OCI-M1 (cell line): ENCODE results near the gene ZNF560.
A peak's percentile ranks its signal among the peaks of the same experiment; 100 is the strongest.
"Not testable (repeated sequence)": the region's sequence is repeated elsewhere in the genome, so short reads cannot be mapped to it uniquely, and the experiment has no call there.

Experiments used
- DNase-seq: peaks from one replicate; lab custom pipeline; 2025; lab: John Stamatoyannopoulos, UW

ZNF560 gene

GRCh38 chr19:9498183-9498902 is at the start of gene ZNF560:
ZNF560 (minus strand) TSS chr19:9498616; CDS start chr19:9475313, 23,303 bp downstream.
- peak; percentile 96 for DNase-seq

- no peak for DNase-seq
Observed at GRCh38 chr19:9547870-9548269, 49.5 kb upstream of the ZNF560 start.

GRCh38 chr19:9541281-9541680 is 42.9 kb upstream of the ZNF560 start:
- not testable (repeated sequence) for DNase-seq

- not testable (repeated sequence) for DNase-seq
Observed at GRCh38 chr19:9539921-9540320, 41.5 kb upstream of the ZNF560 start.

- DNase-seq = not testable (repeated sequence)
Observed at GRCh38 chr19:9539201-9539600, 40.8 kb upstream of the ZNF560 start.

GRCh38 chr19:9538183-9539058 is 40.0 kb upstream of the ZNF560 start, which contains the start of gene ZNF426:
ZNF426 (minus strand) TSS chr19:9538645; CDS start chr19:9536232, 2,413 bp downstream.
- DNase-seq = peak; percentile 98

- no peak for DNase-seq
Observed at GRCh38 chr19:9535934-9536333, 37.5 kb upstream of the ZNF560 start.

DNA sequence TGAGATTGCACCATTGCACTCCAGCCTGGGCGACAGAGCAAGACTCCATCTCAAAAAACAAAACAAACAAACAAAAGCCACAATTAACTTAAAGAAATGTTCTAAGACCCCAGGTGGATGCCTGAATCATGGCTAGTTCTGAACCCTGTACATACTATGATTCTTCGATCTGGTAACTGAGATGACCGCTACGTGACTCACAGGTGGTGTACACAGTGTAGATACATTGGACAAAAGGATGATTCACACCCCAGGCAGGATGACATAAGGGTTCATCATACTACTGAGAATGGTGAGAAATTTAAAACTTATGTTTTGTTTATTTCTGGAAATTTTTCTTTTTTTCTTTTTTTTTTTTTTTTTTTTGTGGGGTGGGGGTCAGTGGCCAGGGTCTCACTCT is 33.5 kb upstream of the ZNF560 start:
- DNase-seq = no peak

DNA sequence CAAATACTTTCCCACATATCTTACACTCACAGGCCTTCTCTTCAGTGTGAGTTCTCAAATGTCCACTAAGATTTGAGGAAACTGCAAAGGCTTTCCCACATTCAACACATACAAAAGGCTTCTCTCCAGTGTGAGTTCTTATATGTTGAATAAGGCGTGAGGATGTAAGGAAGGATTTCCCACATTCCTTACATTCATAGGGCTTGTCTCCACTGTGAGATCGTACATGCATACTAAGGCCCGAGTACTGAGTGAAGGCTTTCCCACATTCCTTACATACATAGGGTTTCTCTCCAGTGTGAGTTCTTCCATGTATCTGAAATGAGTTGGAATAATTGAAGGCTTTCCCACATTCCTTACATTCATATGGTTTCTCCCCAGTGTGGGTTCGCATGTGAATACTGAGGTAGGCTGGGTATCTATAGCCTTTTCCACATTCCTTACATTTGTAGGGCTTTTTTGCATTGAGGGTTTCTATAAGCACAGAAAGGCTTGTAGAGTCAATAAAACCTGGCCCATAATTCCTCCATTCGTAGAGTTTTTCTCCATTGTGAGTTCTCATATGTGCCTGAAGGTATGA is 30.4 kb upstream of the ZNF560 start:
- DNase-seq = peak; percentile 21

- no peak for DNase-seq
Observed at GRCh38 chr19:9523885-9524474, 25.6 kb upstream of the ZNF560 start.

- DNase-seq = no peak
Observed at GRCh38 chr19:9507285-9507684, 8.9 kb upstream of the ZNF560 start.

GRCh38 chr19:9500796-9501195 is 2.4 kb upstream of the ZNF560 start:
- DNase-seq = no peak

DNA sequence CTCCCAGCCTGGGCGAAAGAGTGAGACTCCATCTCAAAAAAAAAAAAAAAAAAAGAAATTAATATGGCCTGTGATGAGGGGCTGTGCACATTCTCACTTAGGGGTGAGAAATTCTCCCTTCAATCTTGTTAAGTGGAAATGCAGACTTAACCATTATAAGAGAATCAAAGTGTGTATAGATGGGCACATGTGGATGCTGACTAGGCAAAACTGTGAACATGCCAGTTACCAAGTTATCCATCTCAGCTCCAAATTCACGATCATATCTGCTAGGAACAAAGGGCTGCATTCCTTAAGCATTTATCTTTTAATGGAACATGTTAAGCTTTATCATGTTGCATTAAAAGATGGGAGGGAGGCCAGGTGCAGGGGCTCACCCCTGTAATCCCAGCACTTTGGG is 4.3 kb downstream of the ZNF560 start:
- no peak for DNase-seq

DNA sequence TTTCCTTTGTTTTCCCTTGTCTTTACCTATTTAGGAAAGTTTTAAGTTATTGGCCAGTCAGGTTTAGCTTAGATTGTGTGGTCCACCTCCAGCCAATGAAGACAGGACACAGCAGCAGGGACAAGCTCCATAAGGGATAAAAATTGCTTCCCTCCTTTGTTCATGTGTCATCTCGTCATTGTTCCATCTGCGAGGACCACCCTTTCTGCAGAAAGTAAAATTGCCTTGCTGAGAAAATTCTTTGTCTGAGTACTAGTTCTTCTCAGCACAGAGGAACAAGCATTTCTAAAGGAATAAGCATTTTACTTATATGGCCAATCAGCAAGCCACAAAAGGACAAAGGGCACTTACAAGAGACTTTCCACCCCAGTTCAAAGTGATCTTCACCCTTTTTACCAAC is 11.4 kb downstream of the ZNF560 start:
- DNase-seq = peak; percentile 64

- no peak for DNase-seq
Observed at GRCh38 chr19:9485140-9485539, 13.3 kb downstream of the ZNF560 start.

DNA sequence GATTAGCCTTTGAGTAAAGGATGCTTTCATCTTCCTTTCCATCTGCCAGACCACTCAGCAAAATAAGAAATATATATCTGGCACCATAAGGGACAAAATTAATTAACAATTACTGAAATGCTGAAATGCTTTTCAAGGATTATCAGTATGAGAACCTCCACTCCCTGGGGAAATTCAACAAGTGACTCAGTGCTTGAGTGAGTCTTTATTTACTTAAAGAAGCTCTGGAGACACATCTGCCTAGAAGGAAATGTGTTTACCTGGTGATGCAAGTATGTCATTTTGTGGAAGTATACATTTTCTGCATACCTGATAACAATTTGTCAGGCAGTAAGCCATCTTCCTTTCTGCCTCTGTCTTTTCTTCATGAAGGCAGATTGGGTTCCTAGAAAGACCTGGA is 23.4 kb downstream of the ZNF560 start:
- DNase-seq = no peak

DNA sequence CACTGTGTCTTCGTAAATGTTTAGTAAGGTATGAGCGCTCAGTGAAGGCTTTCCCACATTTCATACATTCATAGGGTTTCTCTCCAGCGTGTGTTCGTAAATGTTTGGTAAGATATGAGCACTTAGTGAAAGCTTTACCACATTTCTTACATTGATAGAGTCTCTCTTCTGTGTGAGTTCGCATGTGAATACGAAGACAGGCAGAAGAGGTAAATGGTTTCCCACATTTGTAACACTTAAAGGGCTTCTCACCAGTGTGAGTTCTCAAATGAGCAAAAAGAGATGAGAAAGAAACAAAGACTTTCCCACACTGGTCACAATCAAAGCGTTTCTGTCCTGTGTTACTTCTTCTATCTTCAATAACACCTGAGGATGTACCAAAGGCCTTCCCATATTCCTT is 31.3 kb downstream of the ZNF560 start:
- no peak for DNase-seq

GRCh38 chr19:9461938-9462337 is 36.5 kb downstream of the ZNF560 start:
- no peak for DNase-seq

DNA sequence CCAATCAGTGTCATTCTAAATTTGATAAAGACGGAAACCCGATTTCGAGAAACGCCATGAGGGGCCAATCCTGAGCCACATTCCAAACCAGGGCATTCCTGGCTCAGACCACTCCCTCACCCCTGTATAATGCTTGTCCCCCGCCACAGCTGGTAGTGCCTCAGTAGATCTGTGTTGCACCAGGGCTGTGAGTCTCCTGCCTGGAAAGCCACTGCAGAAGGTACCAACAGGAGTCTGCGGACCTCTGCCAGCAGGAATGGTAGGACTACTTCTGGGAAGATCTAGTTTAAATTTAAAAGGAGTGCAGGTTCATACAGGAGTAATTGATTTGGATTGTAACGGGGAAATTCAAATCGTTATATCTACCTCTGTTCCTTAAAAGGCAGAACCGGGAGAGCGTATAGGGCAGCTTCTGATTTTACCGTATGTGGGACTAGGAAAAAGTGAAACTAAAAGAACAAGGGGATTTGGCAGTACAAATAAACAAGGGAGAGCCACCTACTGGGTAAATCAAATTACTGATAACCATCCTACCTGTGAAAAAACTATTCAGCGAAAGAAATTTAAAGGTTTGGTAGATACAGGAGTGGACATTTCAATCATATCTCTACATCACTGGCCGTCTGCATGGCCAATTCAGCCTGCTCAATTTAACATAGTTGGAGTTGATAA is 42.3 kb downstream of the ZNF560 start:
- peak; percentile 19 for DNase-seq

GRCh38 chr19:9453953-9454352 is 44.5 kb downstream of the ZNF560 start:
- no peak for DNase-seq

- no peak for DNase-seq
Observed at GRCh38 chr19:9445037-9445436, 53.4 kb downstream of the ZNF560 start.

- no peak for DNase-seq
Observed at GRCh38 chr19:9436358-9436757, 62.1 kb downstream of the ZNF560 start.
